HEK293T (cell line): ENCODE results near the gene INHBE.
A peak's percentile ranks its signal among the peaks of the same experiment; 100 is the strongest.
"Not testable (repeated sequence)": the region's sequence is repeated elsewhere in the genome, so short reads cannot be mapped to it uniquely, and the experiment has no call there.

ENCODE experiments used
- CTCF ChIA-PET: fragments of 350-600 bp; formaldehyde crosslinking; extraction: SDS; loops from one replicate; lab custom pipeline; 2021; ENCODE audit warnings: antibody characterized with exemption, inconsistent platforms; lab: Yijun Ruan, JAX
- POLR2A ChIA-PET: fragments of 350-600 bp; formaldehyde crosslinking; extraction: SDS; loops from one replicate; lab custom pipeline; 2020; ENCODE audit warnings: antibody characterized with exemption, inconsistent platforms; lab: Yijun Ruan, JAX
- DNase-seq: peaks from one replicate; pipeline ENCODE4 v3.0.0; 2012; ENCODE audit warnings: mixed read lengths; ENCODE audit errors: extremely low spot score
- ARNT ChIP-seq: fragments of 450-650 bp; IDR thresholded peaks from 2 replicates; pipeline ENCODE4 v1.6.1; 2017; ENCODE audit warnings: mild to moderate bottlenecking
- BHLHE40 ChIP-seq: fragments of 450-650 bp; IDR thresholded peaks from 2 replicates; pipeline ENCODE4 v1.6.1; 2016; ENCODE audit warnings: mild to moderate bottlenecking, moderate library complexity, borderline replicate concordance
- CTBP1 ChIP-seq: fragments of 450-650 bp; IDR thresholded peaks from 2 replicates; pipeline ENCODE4 v1.6.1; 2016; ENCODE audit warnings: borderline replicate concordance
- ELF4 ChIP-seq: fragments of 450-650 bp; IDR thresholded peaks from 2 replicates; pipeline ENCODE4 v1.6.1; 2017; ENCODE audit warnings: antibody characterized with exemption
- FOXA1 ChIP-seq: fragments of 450-650 bp; IDR thresholded peaks from 2 replicates; pipeline ENCODE4 v1.6.1; 2016; ENCODE audit warnings: mild to moderate bottlenecking
- FOXK2 ChIP-seq: fragments of 450-650 bp; IDR thresholded peaks from 2 replicates; pipeline ENCODE4 v1.6.1; 2016; ENCODE audit warnings: mild to moderate bottlenecking
- FOXM1 ChIP-seq: fragments of 450-650 bp; IDR thresholded peaks from 2 replicates; pipeline ENCODE4 v1.6.1; 2017; ENCODE audit warnings: mild to moderate bottlenecking, borderline replicate concordance
- HDGF ChIP-seq: fragments of 450-650 bp; IDR thresholded peaks from 2 replicates; pipeline ENCODE4 v1.6.1; 2017; ENCODE audit warnings: antibody characterized with exemption, borderline replicate concordance
- L3MBTL2 ChIP-seq: fragments of 450-650 bp; conservative IDR thresholded peaks from 2 replicates; pipeline ENCODE4 v1.6.1; 2016; ENCODE audit warnings: mild to moderate bottlenecking
- LEF1 ChIP-seq: fragments of 450-650 bp; IDR thresholded peaks from 2 replicates; pipeline ENCODE4 v1.6.1; 2017; ENCODE audit warnings: mild to moderate bottlenecking, borderline replicate concordance
- NFRKB ChIP-seq: fragments of 450-650 bp; IDR thresholded peaks from 2 replicates; pipeline ENCODE4 v1.6.1; 2016; ENCODE audit warnings: mild to moderate bottlenecking, moderate library complexity
- SP1 ChIP-seq: fragments of 450-650 bp; IDR thresholded peaks from 2 replicates; pipeline ENCODE4 v1.6.1; 2017
- SUZ12 ChIP-seq: fragments of 450-650 bp; IDR thresholded peaks from 2 replicates; pipeline ENCODE4 v1.6.1; 2016; ENCODE audit warnings: mild to moderate bottlenecking
- TARDBP ChIP-seq: fragments of 450-650 bp; IDR thresholded peaks from 2 replicates; pipeline ENCODE4 v1.6.1; 2016
- ZNF384 ChIP-seq: fragments of 450-650 bp; IDR thresholded peaks from 2 replicates; pipeline ENCODE4 v1.6.1; 2016
- TF ChIP-seq, protein P1 (sequence below): fragments of 450-650 bp; IDR thresholded peaks from 2 replicates; pipeline ENCODE4 v1.6.1; 2016

INHBE gene, protein sequence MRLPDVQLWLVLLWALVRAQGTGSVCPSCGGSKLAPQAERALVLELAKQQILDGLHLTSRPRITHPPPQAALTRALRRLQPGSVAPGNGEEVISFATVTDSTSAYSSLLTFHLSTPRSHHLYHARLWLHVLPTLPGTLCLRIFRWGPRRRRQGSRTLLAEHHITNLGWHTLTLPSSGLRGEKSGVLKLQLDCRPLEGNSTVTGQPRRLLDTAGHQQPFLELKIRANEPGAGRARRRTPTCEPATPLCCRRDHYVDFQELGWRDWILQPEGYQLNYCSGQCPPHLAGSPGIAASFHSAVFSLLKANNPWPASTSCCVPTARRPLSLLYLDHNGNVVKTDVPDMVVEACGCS

DNA sequence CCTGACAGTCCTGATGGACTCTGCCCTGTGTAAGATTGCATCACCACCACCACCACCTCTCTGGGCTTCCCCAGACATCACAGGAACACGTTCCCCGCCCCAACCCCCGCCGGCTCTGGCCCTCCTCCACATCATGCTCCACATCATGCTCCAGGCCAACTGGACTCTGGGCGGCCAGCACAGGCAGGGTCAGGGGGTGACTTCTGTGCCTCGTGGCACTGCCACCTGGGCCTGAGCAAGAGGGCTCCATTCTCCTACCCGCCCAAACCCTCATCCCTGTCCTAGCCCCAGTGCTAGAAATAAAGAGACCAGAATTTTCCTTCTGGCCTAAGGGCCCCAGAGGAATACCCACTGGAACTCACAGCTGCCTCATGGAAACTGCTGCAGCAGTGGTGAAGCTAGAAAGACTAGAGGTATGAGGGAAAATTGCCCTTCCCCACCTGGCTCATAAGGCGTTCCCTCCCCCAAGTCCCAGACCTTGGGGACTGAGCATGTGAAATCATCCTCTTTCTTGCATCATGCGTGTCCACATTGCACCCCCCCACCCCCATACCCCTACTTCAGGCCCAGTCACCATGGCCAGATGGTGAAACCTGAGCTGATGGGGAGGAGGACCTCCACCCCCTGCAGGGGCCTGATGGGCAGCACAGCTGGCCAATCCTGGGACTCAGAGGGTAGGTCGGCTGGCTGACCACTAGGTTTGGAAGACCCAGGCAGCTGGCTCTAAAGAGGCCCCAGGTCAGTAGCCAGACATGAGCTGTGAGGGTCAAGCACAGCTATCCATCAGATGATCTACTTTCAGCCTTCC is at the start of gene INHBE:
TSS of gene INHBE (plus strand) at position 742 of the 808 bp plus-strand sequence. CDS start 230 bp downstream, outside the sequence.
- ChIA-PET CTCF (interaction anchor here (0.6 to 2.2 kb wide), 10 partner anchors 10 to 212 kb away, joined by 3 to 15 read pairs (median 4); no protein-coding TSS in a partner anchor), POLR2A (interaction anchor here (0.6 to 3.5 kb wide), 32 partner anchors 8 to 1339 kb away, joined by 3 to 27 read pairs (median 5); partner anchors contain the start of genes DCTN2, DDIT3, INHBC and MARS1)
- no peak for DNase-seq
- TF ChIP-seq TARDBP (no peak), ZNF384 (no peak), SP1 (no peak), HDGF (no peak)
- TF ChIP-seq, protein P1, sequence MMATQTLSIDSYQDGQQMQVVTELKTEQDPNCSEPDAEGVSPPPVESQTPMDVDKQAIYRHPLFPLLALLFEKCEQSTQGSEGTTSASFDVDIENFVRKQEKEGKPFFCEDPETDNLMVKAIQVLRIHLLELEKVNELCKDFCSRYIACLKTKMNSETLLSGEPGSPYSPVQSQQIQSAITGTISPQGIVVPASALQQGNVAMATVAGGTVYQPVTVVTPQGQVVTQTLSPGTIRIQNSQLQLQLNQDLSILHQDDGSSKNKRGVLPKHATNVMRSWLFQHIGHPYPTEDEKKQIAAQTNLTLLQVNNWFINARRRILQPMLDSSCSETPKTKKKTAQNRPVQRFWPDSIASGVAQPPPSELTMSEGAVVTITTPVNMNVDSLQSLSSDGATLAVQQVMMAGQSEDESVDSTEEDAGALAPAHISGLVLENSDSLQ: peak; percentile 98

DNA sequence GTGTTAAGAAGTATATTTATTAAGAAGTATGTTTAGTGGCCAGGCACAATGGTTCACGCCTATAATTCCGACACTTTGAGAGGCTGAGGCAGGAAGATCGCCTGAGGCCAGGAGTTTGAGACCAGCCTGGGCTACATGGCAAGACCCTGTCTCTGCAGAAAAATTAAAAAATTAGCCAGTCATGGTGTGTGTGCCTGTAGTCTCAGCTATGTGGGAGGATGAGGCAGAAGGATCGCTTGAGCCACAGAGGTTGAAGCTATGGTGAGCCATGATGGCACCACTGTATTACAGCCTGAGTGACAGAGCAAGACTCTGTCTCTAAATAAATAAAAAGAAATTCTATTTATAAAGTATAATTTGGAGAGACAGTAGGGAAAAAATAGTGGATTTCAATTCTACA is 44.6 kb upstream of the INHBE start:
- DNase-seq: no peak
- ChIA-PET POLR2A (interaction anchor here (1.3 to 1.5 kb wide), 2 partner anchors 8 to 19 kb away, joined by 4 to 6 read pairs; no protein-coding TSS in a partner anchor), CTCF (interaction anchor here (0.7 to 2.3 kb wide), 2 partner anchors 42 to 48 kb away, joined by 3 to 10 read pairs; no protein-coding TSS in a partner anchor)
- TF ChIP-seq BHLHE40 (no peak), LEF1 (no peak), ARNT (no peak), L3MBTL2 (no peak), FOXK2 (no peak), HDGF (no peak), ZNF384 (no peak), CTBP1 (no peak), FOXM1 (no peak)
- TF ChIP-seq, protein P1: no peak

DNA sequence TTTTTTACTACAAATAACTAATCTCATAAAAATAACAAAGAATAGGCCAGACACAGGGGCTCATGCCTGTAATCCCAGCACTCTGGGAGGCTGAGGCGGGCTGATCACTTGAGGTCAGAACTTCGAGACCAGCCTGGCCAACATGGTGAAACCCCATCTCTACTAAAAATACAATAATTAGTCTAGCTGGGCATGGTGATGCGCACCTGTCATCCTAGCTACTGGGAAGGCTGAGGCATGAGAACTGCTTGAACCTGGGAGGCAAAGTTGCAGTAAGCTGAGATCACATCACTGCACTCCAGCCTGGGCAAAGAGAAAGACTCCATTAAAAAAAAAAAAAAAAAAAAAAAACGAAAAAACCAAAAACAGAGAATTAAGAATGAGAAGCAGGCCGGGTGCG is 40.9 kb upstream of the INHBE start:
- CTCF ChIA-PET, POLR2A ChIA-PET, DNase-seq: not testable (repeated sequence)

DNA sequence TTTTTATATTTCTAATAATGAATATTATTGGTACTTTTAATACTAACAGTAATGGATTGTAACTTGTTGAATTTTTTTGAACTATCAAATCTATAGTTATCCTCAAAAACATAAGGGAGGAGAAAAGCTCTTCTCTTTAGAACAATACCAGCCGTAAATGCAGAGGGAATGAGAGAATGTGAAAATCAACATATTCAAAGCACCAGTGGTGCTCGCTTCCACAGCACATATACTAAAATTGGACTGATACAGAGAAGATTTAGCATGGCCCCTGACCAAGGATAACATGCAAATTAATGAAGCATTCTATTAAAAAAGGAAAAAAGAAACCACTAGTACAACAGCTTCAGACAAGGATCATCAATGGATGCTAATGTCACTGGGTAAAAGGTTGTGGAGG is 40.0 kb upstream of the INHBE start:
- no peak for TF ChIP-seq ZNF384
- TF ChIP-seq ARNT: no peak
- TF ChIP-seq, protein P1: no peak
- TF ChIP-seq ELF4: no peak
- TF ChIP-seq FOXM1: no peak
- TF ChIP-seq HDGF: no peak
- TF ChIP-seq NFRKB: no peak
- TF ChIP-seq SP1: no peak
- TF ChIP-seq BHLHE40: no peak
- TF ChIP-seq TARDBP: no peak
- no peak for TF ChIP-seq SUZ12
- no peak for TF ChIP-seq L3MBTL2
- TF ChIP-seq LEF1: no peak
- TF ChIP-seq FOXA1: no peak
- no peak for TF ChIP-seq FOXK2
- no peak for TF ChIP-seq CTBP1
- no peak for DNase-seq
- ChIA-PET CTCF (interaction anchor here (0.7 kb wide), 1 partner anchor 31 kb away, joined by 3 read pairs; no protein-coding TSS in a partner anchor), POLR2A (no interaction called here)

DNA sequence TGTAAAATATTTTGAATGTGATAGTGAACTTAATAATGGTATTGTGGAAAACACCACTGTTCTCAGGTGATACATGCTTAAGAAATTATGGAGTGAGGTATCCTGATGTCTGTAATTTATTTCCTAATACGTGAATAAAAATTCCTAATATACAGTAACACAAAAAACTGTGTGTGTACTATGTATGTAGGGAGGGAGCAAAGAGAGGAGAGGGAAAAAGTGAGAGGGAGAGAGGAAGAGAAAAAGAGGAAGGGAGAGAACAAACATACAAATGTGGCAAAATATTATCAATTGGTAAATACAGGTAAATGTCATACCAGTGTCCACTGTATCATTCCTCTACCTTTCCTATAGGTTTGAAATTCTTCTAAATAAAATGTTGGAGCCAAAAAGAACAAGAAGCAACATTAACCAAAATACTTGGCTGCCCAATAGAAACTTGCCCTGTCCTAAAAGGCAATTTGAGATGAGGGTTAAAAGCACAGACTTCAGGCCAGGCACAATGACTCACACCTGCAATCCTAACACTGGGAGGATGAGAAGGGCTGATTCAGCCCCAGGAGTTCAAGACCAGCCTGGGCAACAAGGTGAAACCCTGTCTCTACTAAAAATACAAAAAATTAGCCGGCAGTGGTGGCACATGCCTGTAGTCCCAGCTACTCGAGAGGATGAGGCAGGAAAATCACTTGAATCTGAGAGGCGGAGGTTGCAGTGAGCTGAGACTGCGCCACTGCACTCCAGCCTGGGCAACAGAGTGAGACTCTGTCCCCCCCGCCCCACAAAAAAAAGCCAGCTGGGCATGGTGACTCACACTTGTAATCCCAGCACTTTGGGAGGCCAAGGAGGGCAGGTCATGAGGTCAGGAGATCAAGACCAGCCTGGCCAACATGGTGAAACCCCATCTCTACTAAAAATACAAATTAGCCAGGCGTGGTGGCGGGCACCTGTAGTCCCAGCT is 38.8 kb upstream of the INHBE start:
- TF ChIP-seq FOXK2 (no peak), ZNF384 (no peak), SUZ12 (no peak), HDGF (no peak), NFRKB (no peak), ELF4 (no peak), BHLHE40 (no peak), FOXM1 (no peak), FOXA1 (no peak), SP1 (no peak), L3MBTL2 (no peak), CTBP1 (no peak), LEF1 (no peak), TARDBP (no peak), ARNT (no peak)
- TF ChIP-seq, protein P1: no peak
- no peak for DNase-seq
- ChIA-PET CTCF (no interaction called here), POLR2A (interaction anchor here (1.2 to 1.6 kb wide), 2 partner anchors 36 to 39 kb away, joined by 3 read pairs; partner anchors contain the start of gene INHBE)
